Measurements from ENCODE around the gene DOCK3.
A peak's percentile ranks its signal among the peaks of the same experiment; 100 is the strongest.
"Not testable (repeated sequence)": the region's sequence is repeated elsewhere in the genome, so short reads cannot be mapped to it uniquely, and the experiment has no call there.

The DOCK3 gene

DNA sequence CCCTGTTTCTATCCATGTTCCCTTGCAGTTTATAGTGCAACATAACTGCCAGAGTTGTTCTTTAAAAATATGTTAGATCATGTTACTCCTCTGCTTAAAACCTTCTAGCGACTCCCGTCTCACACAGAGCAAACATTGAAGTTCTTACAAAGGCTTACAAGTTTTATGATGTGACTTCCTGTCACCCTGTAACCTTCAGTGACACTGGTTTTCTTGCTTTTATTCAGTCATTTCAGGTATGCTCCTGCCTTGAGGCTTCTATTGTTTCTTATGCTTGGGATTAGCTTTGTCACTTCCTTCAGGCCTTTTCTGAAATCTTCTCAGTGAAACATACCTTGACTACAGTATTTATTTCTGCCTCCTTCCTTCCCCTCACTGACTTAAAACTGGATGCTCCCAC is 252.1 kb downstream of the DOCK3 start:
- FAIRE-seq = no peak
- DNase-seq (ENCODE audit: insufficient read length) = no peak
- TF ChIP-seq POLR2A (IDR thresholded peaks at IDR 0.05; ENCODE audit: low read depth, low read length) (no peak), TAF1 (IDR thresholded peaks at IDR 0.05; ENCODE audit: borderline replicate concordance, low read depth, low read length) (no peak), POLR2AphosphoS5 (IDR thresholded peaks at IDR 0.05; ENCODE audit: low read depth, low read length) (no peak)

GRCh38 chr3:50930371-50931208 is 255.9 kb downstream of the DOCK3 start:
- FAIRE-seq (no peak), DNase-seq (ENCODE audit: insufficient read length) (no peak)
- TF ChIP-seq POLR2AphosphoS5 (IDR thresholded peaks at IDR 0.05; ENCODE audit: low read depth, low read length) = no peak

- not testable (repeated sequence) for DNase-seq (ENCODE audit: insufficient read length); FAIRE-seq
Observed at GRCh38 chr3:50932918-50933317, 258.2 kb downstream of the DOCK3 start.

- DNase-seq (ENCODE audit: insufficient read length) = no peak
- TF ChIP-seq TAF1 (IDR thresholded peaks at IDR 0.05; ENCODE audit: borderline replicate concordance, low read depth, low read length) (no peak), POLR2A (IDR thresholded peaks at IDR 0.05; ENCODE audit: low read depth, low read length) (no peak), POLR2AphosphoS5 (IDR thresholded peaks at IDR 0.05; ENCODE audit: low read depth, low read length) (no peak)
- no peak for FAIRE-seq
Observed at GRCh38 chr3:50936389-50936788, 261.7 kb downstream of the DOCK3 start.

GRCh38 chr3:50947419-50947818 is 272.7 kb downstream of the DOCK3 start:
- TF ChIP-seq POLR2AphosphoS5 (IDR thresholded peaks at IDR 0.05; ENCODE audit: low read depth, low read length) (no peak), TAF1 (IDR thresholded peaks at IDR 0.05; ENCODE audit: borderline replicate concordance, low read depth, low read length) (no peak)
- no peak for DNase-seq (ENCODE audit: insufficient read length)
- FAIRE-seq = no peak

DNA sequence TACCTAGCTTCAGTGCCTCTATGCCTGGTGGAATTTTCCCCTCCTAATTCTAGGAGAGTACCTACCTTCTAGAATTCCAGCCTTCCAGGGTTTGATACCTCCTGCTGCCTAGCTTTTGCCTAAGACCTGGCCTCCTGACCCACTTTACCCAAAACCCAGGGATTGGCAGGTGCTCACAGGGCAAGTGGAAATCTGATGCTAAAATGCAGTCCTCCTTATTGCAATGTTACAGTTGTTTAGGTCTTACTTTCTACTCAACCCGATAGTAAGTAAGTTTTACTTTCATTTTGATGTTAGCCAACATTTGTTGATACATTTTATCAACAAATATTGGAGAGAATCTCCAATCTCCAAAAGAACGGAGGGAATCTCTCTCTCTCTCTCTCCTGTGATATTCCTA is 275.9 kb downstream of the DOCK3 start:
- DNase-seq (ENCODE audit: insufficient read length) = no peak
- TF ChIP-seq POLR2AphosphoS5 (IDR thresholded peaks at IDR 0.05; ENCODE audit: low read depth, low read length) (no peak), POLR2A (IDR thresholded peaks at IDR 0.05; ENCODE audit: low read depth, low read length) (no peak), TAF1 (IDR thresholded peaks at IDR 0.05; ENCODE audit: borderline replicate concordance, low read depth, low read length) (no peak)
- FAIRE-seq = no peak

DNA sequence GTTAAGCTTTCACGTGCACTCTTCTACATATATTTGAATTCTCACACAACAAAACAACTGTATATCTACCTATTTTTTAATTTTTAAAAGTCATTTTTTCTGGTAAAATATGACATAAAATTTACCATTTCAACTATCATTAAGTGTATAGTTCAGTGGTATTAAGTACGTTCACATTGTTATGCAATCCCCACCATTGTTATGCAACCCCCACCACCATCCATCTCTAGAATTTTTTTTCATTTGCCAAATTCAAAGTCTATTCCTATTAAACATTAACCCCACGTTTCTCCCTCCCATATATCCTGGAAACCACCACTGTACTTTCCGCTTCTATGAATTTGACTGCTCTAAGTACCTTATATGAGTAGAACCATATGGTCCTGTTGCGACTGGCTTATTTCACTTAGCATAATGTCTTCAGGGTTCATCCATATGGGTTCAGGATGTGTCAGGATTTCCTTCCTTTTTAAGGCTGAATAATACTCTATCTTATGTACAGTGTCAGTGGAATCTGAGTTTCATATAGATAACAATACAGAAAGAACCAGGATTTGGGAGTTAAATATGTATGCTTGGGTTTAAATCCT is 279.2 kb downstream of the DOCK3 start:
- no peak for DNase-seq (ENCODE audit: insufficient read length)
- TF ChIP-seq POLR2A (IDR thresholded peaks at IDR 0.05; ENCODE audit: low read depth, low read length) (no peak), POLR2AphosphoS5 (IDR thresholded peaks at IDR 0.05; ENCODE audit: low read depth, low read length) (no peak), TAF1 (IDR thresholded peaks at IDR 0.05; ENCODE audit: borderline replicate concordance, low read depth, low read length) (no peak)
- FAIRE-seq = no peak

- TF ChIP-seq POLR2A (IDR thresholded peaks at IDR 0.05; ENCODE audit: low read depth, low read length) (no peak), POLR2AphosphoS5 (IDR thresholded peaks at IDR 0.05; ENCODE audit: low read depth, low read length) (no peak), TAF1 (IDR thresholded peaks at IDR 0.05; ENCODE audit: borderline replicate concordance, low read depth, low read length) (no peak)
- DNase-seq (ENCODE audit: insufficient read length) (no peak), FAIRE-seq (no peak)
Observed at GRCh38 chr3:50961386-50961785, 286.7 kb downstream of the DOCK3 start.

- TF ChIP-seq TAF1 (IDR thresholded peaks at IDR 0.05; ENCODE audit: borderline replicate concordance, low read depth, low read length) (no peak), POLR2A (IDR thresholded peaks at IDR 0.05; ENCODE audit: low read depth, low read length) (no peak), POLR2AphosphoS5 (IDR thresholded peaks at IDR 0.05; ENCODE audit: low read depth, low read length) (no peak)
- DNase-seq (ENCODE audit: insufficient read length) = peak; percentile 30
- peak; percentile 97 for FAIRE-seq
Observed at GRCh38 chr3:50971487-50971924, 296.8 kb downstream of the DOCK3 start.

DNA sequence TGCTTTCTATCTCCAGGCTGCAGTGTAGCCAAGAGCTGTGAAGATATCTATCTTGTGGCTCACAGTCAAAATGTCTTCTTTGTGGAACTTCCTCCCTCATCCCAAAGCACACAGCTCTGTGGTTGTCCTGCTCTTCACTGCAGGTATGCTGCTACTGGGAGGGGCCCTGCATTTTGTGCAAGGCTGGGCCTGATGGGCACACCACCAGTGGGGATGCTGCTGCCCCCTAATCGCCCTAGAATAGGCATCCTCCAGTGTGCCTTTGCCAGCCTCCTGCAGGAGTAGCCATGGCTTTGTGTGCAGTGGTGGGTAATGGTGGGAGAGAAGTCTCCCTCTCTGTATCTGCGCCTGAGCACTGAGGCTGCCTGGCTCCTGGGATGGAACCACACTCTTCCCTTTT is 297.3 kb downstream of the DOCK3 start:
- no peak for TF ChIP-seq POLR2A (IDR thresholded peaks at IDR 0.05; ENCODE audit: low read depth, low read length)
- no peak for TF ChIP-seq POLR2AphosphoS5 (IDR thresholded peaks at IDR 0.05; ENCODE audit: low read depth, low read length)
- TF ChIP-seq TAF1 (IDR thresholded peaks at IDR 0.05; ENCODE audit: borderline replicate concordance, low read depth, low read length) = no peak
- no peak for FAIRE-seq
- no peak for DNase-seq (ENCODE audit: insufficient read length)

DNA sequence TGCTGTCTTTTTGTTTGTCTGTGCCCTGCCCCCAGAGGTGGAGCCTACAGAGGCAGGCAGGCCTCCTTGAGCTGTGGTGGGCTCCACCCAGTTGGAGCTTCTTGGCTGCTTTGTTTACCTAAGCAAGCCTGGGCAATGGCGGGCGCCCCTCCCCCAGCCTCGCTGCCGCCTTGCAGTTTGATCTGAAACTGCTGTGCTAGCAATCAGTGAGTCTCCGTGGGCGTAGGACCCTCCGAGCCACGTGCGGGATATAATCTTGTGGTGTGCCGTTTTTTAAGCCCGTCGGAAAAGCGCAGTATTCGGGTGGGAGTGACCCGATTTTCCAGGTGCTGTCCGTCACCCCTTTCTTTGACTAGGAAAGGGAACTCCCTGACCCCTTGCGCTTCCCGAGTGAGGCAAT is 303.9 kb downstream of the DOCK3 start:
- not testable (repeated sequence) for FAIRE-seq; DNase-seq (ENCODE audit: insufficient read length)

DNA sequence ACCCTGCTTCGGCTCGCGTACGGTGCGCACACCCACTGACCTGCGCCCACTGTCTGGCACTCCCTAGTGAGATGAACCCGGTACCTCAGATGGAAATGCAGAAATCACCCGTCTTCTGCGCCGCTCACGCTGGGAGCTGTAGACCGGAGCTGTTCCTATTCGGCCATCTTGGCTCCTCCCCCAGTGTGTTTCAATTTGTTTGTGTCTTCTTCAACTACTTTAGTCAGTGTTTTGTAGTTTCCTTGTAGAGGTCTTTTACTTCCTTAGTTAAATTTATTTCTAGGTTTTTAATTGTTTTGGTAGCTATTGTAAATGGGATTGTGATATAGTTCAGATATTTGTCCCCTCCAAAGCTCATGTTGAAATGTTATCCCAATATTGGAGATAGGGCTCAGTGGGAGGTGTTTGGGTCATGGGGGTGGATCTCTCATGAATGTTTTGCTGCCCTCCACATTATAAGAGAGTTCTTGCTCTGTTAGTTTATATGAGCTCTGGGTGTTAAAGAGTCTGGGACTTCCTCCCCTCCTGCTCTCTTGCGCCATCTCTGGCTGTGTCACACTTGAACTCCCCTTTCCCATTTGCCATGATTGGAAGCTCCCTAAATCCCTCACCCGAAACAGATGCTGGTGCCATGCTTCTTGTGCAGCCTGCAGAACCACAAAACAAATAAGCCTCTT is 304.4 kb downstream of the DOCK3 start:
- DNase-seq (ENCODE audit: insufficient read length) (no peak), FAIRE-seq (no peak)
- TF ChIP-seq TAF1 (IDR thresholded peaks at IDR 0.05; ENCODE audit: borderline replicate concordance, low read depth, low read length) (no peak), POLR2A (IDR thresholded peaks at IDR 0.05; ENCODE audit: low read depth, low read length) (no peak)
